ENCODE data around the gene ERO1B. TPM values are rescaled to one million over a fixed set of nuclear protein-coding genes. Genes with fewer than 3 reads are reported as not detected.

Gene ERO1B
- total and polyA plus RNA-seq, 12 donors, result 3.5 to 23.0 (median 6.9) TPM

DNA sequence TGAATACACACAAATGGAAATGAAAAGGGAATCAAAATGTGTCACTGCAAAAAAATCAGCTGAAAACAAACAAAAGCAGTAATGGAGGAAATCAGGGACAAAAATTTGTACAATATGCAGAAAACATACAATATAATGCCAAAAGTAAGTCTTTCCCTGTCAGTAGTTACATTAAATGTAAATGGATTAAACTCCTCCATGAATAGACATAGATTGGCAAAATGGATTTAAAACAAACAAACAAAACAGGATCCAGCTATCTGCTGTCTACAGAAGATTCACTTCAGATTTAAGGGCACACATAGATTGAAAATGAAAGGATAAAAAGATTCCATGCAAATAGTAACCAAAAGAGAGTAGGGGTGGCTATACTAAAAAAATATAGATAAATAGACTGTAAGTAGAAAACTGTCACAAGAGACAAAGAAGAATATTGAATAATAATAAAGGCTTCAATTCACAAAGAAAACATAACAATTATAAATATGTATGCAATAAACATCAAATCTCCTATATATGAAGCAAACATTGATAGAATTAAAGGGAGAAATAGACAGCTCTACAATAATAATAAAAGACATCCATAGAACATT lies 42.2 kb upstream of the ERO1B start:
- H3K9me3 ChIP-seq (replicated peaks in 1 of 3), result peaks cover 0 to 15% (median 11%) of the 10 kb centered on the region in 3 donors
- TF ChIP-seq POLR2A (IDR thresholded peaks at IDR 0.05) (no peak), CTCF (IDR thresholded peaks at IDR 0.05) (no peak)
- H3K4me1 ChIP-seq (replicated peaks in 1 of 2), result no peaks in the 10 kb centered on the region
- no peaks in the 10 kb centered on the region for H3K36me3 ChIP-seq (replicated peaks in 1 of 2)
- H3K27ac ChIP-seq, result no peak overlapping the region
- no peaks in the 10 kb centered on the region for H3K27me3 ChIP-seq
- no peak overlapping the region for H3K4me3 ChIP-seq
- intact Hi-C loops (cut with DNase I), result no loop called here
- no peak for DNase-seq

DNA sequence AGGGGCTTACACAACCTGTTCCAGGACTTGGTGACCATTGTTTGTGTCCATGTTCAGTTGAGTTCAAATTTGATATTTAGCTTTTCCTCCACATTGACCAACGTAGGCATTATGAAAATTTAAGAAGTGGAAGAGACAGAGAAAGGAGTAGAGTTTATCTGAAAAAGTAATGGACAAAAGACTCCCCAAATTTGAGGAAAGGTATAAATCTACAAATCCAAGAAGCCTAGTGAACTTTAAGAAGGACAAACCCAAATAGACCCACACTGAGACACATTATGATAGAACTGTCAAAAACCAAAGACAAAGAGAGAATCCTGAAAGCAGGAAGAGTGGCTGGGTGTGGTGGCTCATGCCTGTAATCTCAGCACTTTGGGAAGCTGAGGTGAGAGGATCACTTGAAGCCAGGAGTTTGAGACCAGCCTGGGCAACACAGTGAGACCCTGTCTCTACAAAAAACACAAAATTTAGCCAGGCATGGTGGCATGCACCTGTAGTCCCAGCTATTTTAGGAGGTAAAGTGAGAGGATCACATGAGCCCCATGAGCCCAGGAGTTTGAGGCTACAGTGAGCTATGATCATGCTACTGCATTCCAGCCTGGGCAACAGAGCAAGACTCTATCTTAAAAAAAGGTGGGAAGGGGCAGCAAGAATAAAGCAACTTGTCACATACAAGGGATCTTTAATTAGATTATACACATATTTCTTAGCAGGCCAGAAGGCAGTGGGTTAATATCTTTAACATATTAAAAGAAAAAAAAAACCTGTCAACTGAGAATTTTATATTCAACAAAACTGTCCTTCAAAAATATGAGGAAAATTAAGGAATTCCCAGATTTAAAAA lies 41.0 kb upstream of the ERO1B start:
- no peak overlapping the region for H3K4me3 ChIP-seq
- H3K36me3 ChIP-seq (replicated peaks in 1 of 2), result no peaks in the 10 kb centered on the region
- H3K4me1 ChIP-seq (replicated peaks in 1 of 2), result no peaks in the 10 kb centered on the region
- TF ChIP-seq POLR2A (IDR thresholded peaks at IDR 0.05) (no peak), CTCF (IDR thresholded peaks at IDR 0.05) (no peak)
- 0 to 38% (median 1%) methylated on average over 1 of the region's 1 CpG for WGBS, 4 donors
- DNase-seq, result no peak
- peaks cover 0 to 15% (median 11%) of the 10 kb centered on the region in 3 donors for H3K9me3 ChIP-seq (replicated peaks in 1 of 3)
- H3K27me3 ChIP-seq, result no peaks in the 10 kb centered on the region
- H3K27ac ChIP-seq, result no peak overlapping the region
- intact Hi-C loops (cut with DNase I), result no loop called here

GRCh38 chr1:236321101-236321500 lies 39.3 kb upstream of the ERO1B start:
- TF ChIP-seq CTCF (IDR thresholded peaks at IDR 0.05) (no peak), POLR2A (IDR thresholded peaks at IDR 0.05) (no peak)
- WGBS, 4 donors, result 64 to 80% (median 73%) methylated on average over 5 of the region's 5 CpGs
- Histone ChIP-seq H3K27ac (no peak overlapping the region), H3K4me1 (replicated peaks in 1 of 2) (no peaks in the 10 kb centered on the region), H3K27me3 (no peaks in the 10 kb centered on the region), H3K9me3 (replicated peaks in 1 of 3) (peaks cover 0 to 15% (median 11%) of the 10 kb centered on the region in 3 donors), H3K4me3 (no peak overlapping the region), H3K36me3 (replicated peaks in 1 of 2) (no peaks in the 10 kb centered on the region)
- intact Hi-C loops (cut with DNase I), result no loop called here
- no peak for DNase-seq

- Histone ChIP-seq H3K4me3 (no peak overlapping the region), H3K27me3 (no peaks in the 10 kb centered on the region), H3K27ac (no peak overlapping the region), H3K36me3 (replicated peaks in 1 of 2) (no peaks in the 10 kb centered on the region), H3K4me1 (replicated peaks in 1 of 2) (no peaks in the 10 kb centered on the region), H3K9me3 (replicated peaks in 1 of 3) (peaks cover 0 to 15% (median 11%) of the 10 kb centered on the region in 3 donors)
- intact Hi-C loops (cut with DNase I), result no loop called here
- no peak for DNase-seq
- TF ChIP-seq CTCF (IDR thresholded peaks at IDR 0.05) (no peak), POLR2A (IDR thresholded peaks at IDR 0.05) (no peak)
- WGBS, 4 donors, result 88 to 95% (median 91%) methylated on average over 1 of the region's 1 CpG
Observed at GRCh38 chr1:236320671-236321070, 38.9 kb upstream of the ERO1B start.
